Measurements from ENCODE around the gene CCDC170.

Gene CCDC170

DNA sequence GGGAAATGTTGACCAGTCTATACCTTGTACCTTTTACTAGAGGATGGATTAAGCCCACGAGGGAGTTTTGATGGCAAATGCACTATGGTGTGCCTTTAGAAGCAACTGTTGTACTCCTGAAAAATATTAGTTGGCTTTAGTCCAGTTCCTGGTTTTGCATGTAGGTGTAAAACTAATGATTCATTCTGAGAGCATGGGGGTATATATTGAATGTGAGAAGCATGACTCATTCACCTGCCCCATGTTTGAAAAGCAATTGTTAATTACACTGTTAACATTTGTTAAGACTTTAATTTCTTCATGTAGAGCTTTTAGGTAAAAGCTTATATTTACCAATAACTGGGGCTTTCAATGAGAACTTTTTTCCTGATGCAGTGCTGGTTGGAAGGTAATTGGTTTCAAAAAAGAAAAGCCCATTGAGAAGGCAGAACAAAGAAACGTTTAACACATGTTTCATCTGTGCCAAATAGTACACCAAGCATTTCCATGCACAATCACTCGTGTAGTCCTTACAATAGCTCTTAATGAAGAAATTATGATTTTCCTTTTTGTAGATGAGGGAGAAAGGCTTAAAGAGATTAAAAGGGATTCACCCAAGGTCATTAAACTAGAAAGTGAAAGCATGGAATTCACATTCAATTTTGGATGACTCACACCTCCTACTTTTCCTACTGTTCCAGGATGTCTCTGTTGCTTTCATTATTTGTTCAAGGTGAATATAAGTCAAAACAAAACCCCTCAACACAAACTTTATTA is 134.1 kb downstream of the CCDC170 start:
- Histone ChIP-seq H3K27me3 (ENCODE audit: insufficient read depth, low read length, poor library complexity, severe bottlenecking) (no peaks in the 10 kb centered on the region), H3K9ac (ENCODE audit: low read depth, low read length, poor library complexity, severe bottlenecking) (no peak overlapping the region), H3F3A (ENCODE audit: low read depth) (no peaks in the 10 kb centered on the region), H3K36me3 (ENCODE audit: insufficient read depth, low read length) (no peaks in the 10 kb centered on the region), H3K9me3 (ENCODE audit: insufficient read depth, low read depth, low read length) (no peaks in the 10 kb centered on the region), H3K4me2 (ENCODE audit: low read depth, low read length, poor library complexity, severe bottlenecking) (peak overlapping the region; percentile 9), H2AFZ (ENCODE audit: low read length) (0 out of 2 replicates have a peak overlapping the region, but pooled peaks have one; percentile 29), H4K20me1 (ENCODE audit: insufficient read depth, low read length, poor library complexity, severe bottlenecking) (no peaks in the 10 kb centered on the region), H3K79me2 (ENCODE audit: insufficient read depth, low read length) (no peaks in the 10 kb centered on the region), H3K9me2 (replicated peaks; ENCODE audit: low read depth, low read length) (no peaks in the 10 kb centered on the region), H3K4me1 (ENCODE audit: insufficient read depth, low read length, poor library complexity, severe bottlenecking) (peaks cover 20% of the 10 kb centered on the region), H3K4me3 (ENCODE audit: low read length, poor library complexity, severe bottlenecking) (no peak overlapping the region)
- TF ChIP-seq, protein P1, sequence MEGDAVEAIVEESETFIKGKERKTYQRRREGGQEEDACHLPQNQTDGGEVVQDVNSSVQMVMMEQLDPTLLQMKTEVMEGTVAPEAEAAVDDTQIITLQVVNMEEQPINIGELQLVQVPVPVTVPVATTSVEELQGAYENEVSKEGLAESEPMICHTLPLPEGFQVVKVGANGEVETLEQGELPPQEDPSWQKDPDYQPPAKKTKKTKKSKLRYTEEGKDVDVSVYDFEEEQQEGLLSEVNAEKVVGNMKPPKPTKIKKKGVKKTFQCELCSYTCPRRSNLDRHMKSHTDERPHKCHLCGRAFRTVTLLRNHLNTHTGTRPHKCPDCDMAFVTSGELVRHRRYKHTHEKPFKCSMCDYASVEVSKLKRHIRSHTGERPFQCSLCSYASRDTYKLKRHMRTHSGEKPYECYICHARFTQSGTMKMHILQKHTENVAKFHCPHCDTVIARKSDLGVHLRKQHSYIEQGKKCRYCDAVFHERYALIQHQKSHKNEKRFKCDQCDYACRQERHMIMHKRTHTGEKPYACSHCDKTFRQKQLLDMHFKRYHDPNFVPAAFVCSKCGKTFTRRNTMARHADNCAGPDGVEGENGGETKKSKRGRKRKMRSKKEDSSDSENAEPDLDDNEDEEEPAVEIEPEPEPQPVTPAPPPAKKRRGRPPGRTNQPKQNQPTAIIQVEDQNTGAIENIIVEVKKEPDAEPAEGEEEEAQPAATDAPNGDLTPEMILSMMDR (conservative IDR thresholded peaks at IDR 0.05; ENCODE audit: low read length), result no peak
- no peak for TF ChIP-seq EZH2phosphoT487 (IDR thresholded peaks at IDR 0.05; ENCODE audit: borderline replicate concordance)

DNA sequence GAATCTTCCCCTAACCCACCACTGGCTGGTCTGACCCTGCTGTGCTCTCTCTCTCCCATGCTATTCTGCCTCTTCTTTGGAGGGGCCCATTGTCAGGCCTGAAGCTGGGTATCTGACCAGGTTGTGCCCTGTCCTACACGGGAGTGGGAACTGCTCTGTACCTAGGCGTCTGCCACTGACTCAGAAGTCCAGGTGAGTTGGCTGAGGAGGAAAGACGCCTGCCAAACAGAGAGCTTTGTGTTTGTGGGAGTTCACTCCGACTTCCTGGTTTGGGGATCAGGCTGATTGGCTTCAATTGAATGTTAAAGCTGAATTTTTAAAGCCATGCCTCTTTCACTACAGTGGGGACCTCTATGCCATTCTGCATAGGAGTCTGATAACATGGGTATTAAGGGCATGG is 136.0 kb downstream of the CCDC170 start:
- no peaks in the 10 kb centered on the region for H3K9me2 ChIP-seq (replicated peaks; ENCODE audit: low read depth, low read length)
- no peaks in the 10 kb centered on the region for H3F3A ChIP-seq (ENCODE audit: low read depth)
- no peak overlapping the region for H2AFZ ChIP-seq (ENCODE audit: low read length)
- TF ChIP-seq, protein P1 (conservative IDR thresholded peaks at IDR 0.05; ENCODE audit: low read length), result no peak
- no peak for TF ChIP-seq EZH2phosphoT487 (IDR thresholded peaks at IDR 0.05; ENCODE audit: borderline replicate concordance)
- peaks cover 20% of the 10 kb centered on the region for H3K4me1 ChIP-seq (ENCODE audit: insufficient read depth, low read length, poor library complexity, severe bottlenecking)
- no peaks in the 10 kb centered on the region for H3K79me2 ChIP-seq (ENCODE audit: insufficient read depth, low read length)
- H3K36me3 ChIP-seq (ENCODE audit: insufficient read depth, low read length), result no peaks in the 10 kb centered on the region
- no peak overlapping the region for H3K9ac ChIP-seq (ENCODE audit: low read depth, low read length, poor library complexity, severe bottlenecking)
- H3K9me3 ChIP-seq (ENCODE audit: insufficient read depth, low read depth, low read length), result no peaks in the 10 kb centered on the region
- no peaks in the 10 kb centered on the region for H4K20me1 ChIP-seq (ENCODE audit: insufficient read depth, low read length, poor library complexity, severe bottlenecking)
- no peak overlapping the region for H3K4me2 ChIP-seq (ENCODE audit: low read depth, low read length, poor library complexity, severe bottlenecking)
- no peak overlapping the region for H3K4me3 ChIP-seq (ENCODE audit: low read length, poor library complexity, severe bottlenecking)
- H3K27me3 ChIP-seq (ENCODE audit: insufficient read depth, low read length, poor library complexity, severe bottlenecking), result no peaks in the 10 kb centered on the region

DNA sequence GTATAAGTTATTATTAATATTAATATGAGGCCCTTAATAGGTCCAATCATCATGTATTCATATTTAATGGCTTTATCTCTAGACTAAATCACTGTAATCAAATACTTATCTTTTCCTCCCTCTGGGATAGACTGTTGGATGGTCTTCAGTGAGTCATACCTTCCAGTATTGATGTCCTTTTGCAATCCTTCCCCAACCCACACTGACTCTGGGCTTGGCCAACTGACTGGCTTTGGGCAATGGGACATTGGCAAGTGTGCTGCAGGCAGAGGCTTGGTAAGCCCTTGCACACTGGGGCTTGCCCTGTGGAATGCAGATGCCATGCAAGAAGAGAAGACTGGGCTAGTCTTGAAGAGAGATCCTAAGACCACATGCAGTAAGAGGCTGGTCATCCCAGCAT is 136.6 kb downstream of the CCDC170 start:
- Histone ChIP-seq H3K4me1 (ENCODE audit: insufficient read depth, low read length, poor library complexity, severe bottlenecking) (peaks cover 20% of the 10 kb centered on the region), H2AFZ (ENCODE audit: low read length) (no peak overlapping the region), H3K36me3 (ENCODE audit: insufficient read depth, low read length) (no peaks in the 10 kb centered on the region), H3K4me2 (ENCODE audit: low read depth, low read length, poor library complexity, severe bottlenecking) (no peak overlapping the region), H3K27me3 (ENCODE audit: insufficient read depth, low read length, poor library complexity, severe bottlenecking) (no peaks in the 10 kb centered on the region), H3F3A (ENCODE audit: low read depth) (no peaks in the 10 kb centered on the region), H3K9ac (ENCODE audit: low read depth, low read length, poor library complexity, severe bottlenecking) (no peak overlapping the region), H3K9me2 (replicated peaks; ENCODE audit: low read depth, low read length) (no peaks in the 10 kb centered on the region), H3K4me3 (ENCODE audit: low read length, poor library complexity, severe bottlenecking) (no peak overlapping the region), H3K79me2 (ENCODE audit: insufficient read depth, low read length) (no peaks in the 10 kb centered on the region), H3K9me3 (ENCODE audit: insufficient read depth, low read depth, low read length) (no peaks in the 10 kb centered on the region), H4K20me1 (ENCODE audit: insufficient read depth, low read length, poor library complexity, severe bottlenecking) (no peaks in the 10 kb centered on the region)
- TF ChIP-seq EZH2phosphoT487 (IDR thresholded peaks at IDR 0.05; ENCODE audit: borderline replicate concordance), result no peak
- TF ChIP-seq, protein P1 (conservative IDR thresholded peaks at IDR 0.05; ENCODE audit: low read length), result no peak

Data from Loucy (cell line).